ENCODE results near the gene ANGEL1.
A peak's percentile ranks its signal among the peaks of the same experiment; 100 is the strongest.

Gene ANGEL1, protein sequence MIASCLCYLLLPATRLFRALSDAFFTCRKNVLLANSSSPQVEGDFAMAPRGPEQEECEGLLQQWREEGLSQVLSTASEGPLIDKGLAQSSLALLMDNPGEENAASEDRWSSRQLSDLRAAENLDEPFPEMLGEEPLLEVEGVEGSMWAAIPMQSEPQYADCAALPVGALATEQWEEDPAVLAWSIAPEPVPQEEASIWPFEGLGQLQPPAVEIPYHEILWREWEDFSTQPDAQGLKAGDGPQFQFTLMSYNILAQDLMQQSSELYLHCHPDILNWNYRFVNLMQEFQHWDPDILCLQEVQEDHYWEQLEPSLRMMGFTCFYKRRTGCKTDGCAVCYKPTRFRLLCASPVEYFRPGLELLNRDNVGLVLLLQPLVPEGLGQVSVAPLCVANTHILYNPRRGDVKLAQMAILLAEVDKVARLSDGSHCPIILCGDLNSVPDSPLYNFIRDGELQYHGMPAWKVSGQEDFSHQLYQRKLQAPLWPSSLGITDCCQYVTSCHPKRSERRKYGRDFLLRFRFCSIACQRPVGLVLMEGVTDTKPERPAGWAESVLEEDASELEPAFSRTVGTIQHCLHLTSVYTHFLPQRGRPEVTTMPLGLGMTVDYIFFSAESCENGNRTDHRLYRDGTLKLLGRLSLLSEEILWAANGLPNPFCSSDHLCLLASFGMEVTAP

DNA sequence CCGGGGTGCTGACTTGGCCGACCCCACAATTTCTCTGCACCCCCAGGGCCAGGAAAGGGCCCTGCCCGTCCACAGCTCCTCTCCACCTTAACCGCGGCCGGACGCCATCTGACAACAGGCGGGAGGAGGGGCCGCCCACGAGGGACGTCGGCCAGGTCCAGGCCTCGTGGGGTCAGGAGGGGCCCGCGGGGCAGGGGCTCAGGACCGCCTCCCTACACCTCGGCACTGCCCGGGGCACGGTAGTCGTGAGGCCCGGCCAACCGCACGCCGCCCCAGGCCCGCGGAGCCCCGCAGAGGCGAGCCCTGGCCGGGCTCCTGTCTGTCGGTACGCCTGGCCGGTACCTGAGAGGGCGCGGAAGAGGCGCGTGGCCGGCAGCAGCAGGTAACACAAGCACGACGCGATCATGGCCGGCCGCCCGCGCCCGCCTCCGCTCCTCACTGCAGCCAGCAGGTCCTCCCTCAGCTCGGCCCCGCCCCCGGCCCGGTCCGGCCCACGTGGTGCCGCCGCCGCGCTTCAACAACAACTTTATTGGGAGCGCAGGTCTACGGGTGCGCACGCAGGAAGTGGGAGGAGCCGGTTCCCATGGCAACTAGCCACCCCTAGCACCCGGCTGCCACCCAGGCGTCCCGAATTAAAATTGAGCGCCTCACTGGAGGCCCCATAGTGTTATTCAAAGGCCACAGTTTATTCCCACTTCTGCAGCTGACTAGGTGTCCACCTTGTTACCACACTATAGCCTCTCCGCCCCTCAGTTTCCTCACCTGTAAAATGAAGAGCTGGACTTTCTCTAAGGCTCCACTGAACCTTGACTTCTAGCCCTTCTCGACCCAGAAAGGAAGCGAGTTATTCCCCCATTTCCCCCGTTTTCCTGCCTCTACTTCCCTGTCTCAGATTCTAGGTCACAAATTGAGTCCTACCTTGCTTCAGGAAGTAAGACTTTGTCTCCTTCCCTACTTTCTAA lies at the start of gene ANGEL1:
Gene ANGEL1 (minus strand): TSS at position 461 of the 962 bp plus-strand sequence. CDS start 55 bp downstream, at position 406.
- DNase-seq (ENCODE audit: low read depth in 2 of 2), result peak; percentile 95 to 98

- DNase-seq (ENCODE audit: low read depth in 2 of 2), result no peak
These were observed 49.0 kb upstream of the ANGEL1 start for GRCh38 chr14:76861574-76862255.

- DNase-seq (ENCODE audit: low read depth in 2 of 2), result no peak
These were observed 44.1 kb upstream of the ANGEL1 start for GRCh38 chr14:76856769-76857168.

DNA sequence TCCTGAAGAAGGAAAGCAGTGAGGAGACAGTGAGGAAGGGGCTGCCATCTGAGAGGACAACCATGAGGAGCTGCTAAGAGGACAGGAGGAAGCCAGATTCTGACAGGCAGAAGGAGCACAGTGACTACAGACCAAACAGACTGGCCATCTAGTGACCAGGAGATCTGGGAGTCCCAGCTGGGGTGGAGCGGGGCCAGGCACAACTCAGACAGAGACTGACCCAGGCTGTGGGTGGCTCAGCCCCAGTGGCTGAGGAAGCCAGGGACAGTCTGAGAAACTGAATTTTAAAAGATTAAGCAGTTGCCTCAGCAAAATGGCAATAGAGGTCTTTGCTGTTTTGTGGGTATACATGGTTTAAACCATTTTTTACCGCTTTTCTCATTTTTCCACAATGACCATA lies 42.4 kb upstream of the ANGEL1 start:
- DNase-seq (ENCODE audit: low read depth in 2 of 2), result no peak

DNA sequence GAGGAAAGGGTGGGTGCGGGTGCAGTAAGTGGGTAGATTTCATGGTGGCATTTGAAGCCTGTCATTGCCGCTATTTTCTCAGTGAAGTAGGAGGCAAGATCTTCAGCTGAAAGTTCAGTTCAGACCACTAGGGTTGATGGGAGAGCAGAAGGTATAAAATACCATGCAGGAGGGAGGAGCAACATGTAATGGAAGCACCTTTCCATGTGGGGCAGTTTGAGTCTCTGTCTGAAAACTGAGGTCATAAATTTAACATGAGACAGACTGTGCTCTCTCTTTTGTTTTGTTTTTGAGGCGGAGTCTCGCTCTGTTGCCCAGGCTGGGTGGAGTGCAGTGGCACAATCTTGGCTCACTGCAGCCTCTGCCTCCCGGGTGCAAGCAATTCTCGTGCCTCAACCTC lies 36.2 kb upstream of the ANGEL1 start:
- DNase-seq (ENCODE audit: low read depth in 2 of 2), result no peak

DNA sequence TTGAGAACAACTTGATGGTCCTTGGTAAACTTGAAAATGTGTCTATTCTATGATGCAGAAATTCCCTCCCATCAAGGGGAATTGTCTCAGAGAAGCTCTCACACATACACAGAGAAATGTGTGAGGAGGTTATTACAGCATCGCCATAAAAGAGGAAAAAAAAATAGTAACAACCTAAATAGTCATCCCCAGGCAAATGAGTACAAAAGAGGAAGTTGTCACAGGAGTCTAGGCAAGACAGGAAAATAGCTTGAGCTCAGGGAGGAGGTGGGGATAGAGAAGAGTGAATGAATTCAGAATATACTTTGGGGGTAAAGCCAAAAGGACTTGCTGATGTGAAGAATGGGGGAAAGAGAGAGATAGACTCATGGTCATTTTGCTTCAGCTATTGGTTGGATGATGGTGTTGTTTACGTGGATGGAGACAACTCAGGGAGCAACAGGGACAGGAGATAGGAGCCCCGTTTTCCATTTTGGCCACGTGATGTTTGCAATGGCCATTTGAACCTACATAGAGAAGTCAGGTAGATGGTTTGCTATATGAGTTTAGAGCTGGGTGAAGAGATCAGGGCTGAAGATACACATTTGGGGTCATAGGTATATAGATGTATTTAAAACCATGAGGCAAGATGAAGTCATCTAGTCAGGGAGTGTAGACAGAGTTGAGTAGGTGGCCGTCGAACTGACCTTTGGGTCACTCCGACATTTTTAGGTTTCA lies 33.8 kb upstream of the ANGEL1 start:
- DNase-seq (ENCODE audit: low read depth in 2 of 2), result no peak

GRCh38 chr14:76844223-76844622 lies 31.5 kb upstream of the ANGEL1 start:
- peak in 1 of 2 donors; percentile 5 for DNase-seq (ENCODE audit: low read depth in 2 of 2)

DNA sequence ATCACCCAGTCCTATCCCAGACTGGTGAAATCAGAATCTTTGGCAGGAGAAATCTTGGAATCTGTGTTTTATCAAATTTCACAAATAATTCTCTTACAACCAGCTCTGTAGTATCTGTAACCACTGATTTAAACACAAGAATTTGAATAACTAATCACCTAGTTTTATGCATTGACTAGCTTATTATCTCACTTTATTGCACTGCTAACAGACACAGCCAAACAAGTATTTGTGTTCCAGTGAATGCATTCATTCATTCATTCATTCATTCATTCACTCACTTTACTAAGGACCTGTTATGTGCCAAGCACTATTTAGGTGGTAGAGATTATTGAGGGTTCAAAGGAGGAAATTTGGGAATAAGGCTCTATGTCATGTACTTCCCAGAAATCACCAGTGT lies 29.7 kb upstream of the ANGEL1 start:
- DNase-seq (ENCODE audit: low read depth in 2 of 2), result no peak

GRCh38 chr14:76837524-76837923 lies 24.8 kb upstream of the ANGEL1 start:
- no peak for DNase-seq (ENCODE audit: low read depth in 2 of 2)

DNA sequence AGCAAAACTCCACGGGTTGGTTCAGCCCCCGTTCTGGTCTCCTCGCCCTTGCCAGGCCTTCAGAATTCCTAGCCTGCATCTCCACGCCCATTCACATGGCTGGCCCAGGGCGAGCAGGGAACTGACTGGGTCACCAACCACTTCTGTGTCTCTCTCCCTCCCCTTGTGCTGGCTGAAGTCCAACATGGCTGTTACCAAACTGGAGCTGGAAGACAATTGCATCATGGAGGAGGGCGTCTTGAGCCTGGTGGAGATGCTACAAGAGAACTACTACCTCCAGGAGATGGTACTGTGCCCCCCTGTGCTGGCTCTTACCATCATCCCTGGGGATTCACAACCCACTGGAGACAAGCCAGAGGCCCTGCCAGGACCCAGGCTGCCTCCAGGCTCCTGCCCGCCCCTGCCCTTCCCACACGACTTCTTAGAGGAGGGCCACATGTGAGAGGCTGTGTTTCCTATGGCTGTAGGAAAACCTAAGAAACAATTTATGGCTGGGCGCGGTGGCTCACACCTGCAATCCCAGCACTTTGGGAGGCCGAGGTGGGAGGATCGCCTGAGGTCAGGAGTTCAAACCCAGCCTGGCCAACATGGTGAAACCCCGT lies 23.4 kb upstream of the ANGEL1 start:
- no peak for DNase-seq (ENCODE audit: low read depth in 2 of 2)

GRCh38 chr14:76834241-76834661 lies 21.6 kb upstream of the ANGEL1 start:
- DNase-seq (ENCODE audit: low read depth in 2 of 2), result no peak

GRCh38 chr14:76833011-76833410 lies 20.3 kb upstream of the ANGEL1 start:
- DNase-seq (ENCODE audit: low read depth in 2 of 2), result no peak

DNA sequence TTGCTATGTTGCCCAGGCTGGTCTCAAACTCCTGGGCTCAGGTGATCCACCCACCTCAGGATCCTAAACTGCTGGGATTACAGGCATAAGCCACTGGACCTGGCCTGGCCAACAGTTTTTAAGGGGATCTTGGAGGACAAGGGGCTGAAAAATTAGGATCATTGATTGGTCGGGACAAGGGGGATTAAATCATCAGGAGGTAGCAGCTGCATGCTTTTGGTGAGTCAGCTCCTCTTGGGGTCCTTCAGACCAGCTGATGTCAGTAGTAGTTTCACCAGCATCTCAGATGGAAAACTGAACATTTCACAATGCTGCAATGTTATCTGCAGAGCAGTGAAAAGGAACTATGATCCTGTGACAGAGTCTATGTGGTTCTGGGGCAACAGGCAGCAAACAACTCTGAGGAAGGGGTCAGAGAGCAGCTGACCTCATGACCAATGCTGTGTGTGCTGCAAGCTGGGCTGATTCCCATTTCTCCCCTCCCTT lies 19.9 kb upstream of the ANGEL1 start:
- DNase-seq (ENCODE audit: low read depth in 2 of 2), result no peak

- DNase-seq (ENCODE audit: low read depth in 2 of 2), result no peak
These were observed 17.9 kb upstream of the ANGEL1 start for GRCh38 chr14:76830556-76830955.

DNA sequence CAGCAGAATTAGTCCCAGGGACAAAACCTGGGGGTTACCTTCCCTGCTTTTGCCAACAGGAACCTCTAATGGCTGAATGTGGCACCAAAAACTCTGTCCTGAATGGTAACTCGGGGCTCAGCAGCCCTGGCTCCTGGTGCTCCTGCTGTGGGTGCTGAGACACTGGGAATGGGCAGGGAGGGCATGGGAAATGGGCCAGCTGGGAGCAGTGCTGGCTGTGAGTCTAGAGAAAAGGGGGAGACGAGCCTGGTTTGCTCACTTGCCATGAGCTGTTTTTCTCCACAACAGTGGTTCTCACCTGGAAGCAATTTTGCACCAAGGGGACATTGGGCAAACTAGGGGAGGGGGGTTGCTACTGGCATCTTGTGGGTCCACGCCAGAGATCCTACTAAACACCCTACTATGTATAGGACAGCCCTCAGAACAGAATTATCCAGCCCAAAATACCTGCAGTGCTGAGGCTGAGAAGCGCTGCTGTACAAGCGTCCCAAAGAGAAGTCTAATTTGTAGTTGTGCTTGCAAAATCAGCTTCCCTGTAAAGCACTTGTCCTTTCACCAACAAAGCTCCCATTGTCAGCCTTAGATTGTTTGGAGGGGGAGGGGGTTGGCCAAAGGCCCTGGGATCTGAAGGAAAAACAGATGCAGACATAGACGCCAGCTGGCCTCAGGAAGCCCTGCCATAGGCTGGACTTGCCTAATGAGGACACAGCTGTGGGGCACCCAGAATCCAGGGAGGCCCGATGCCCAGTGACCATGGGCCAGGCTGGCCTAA lies 17.2 kb upstream of the ANGEL1 start:
- DNase-seq (ENCODE audit: low read depth in 2 of 2), result no peak

DNA sequence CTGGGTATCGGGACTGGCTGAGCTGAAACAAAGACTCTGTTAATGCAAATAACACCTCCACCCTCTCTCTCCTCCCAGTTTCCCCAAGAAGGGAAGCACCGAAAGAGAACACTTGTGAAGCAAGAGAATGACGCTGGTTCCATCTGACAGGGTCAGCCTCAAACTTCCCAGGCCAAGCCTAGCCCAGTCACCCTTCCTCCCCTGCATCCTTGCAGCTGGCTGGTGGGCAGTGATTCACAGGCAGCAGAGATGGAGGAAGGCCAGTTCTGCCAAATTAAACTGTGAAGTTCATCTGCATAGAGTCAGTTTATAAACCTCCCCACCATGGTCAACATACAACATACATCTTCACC lies 16.3 kb upstream of the ANGEL1 start:
- no peak for DNase-seq (ENCODE audit: low read depth in 2 of 2)

DNA sequence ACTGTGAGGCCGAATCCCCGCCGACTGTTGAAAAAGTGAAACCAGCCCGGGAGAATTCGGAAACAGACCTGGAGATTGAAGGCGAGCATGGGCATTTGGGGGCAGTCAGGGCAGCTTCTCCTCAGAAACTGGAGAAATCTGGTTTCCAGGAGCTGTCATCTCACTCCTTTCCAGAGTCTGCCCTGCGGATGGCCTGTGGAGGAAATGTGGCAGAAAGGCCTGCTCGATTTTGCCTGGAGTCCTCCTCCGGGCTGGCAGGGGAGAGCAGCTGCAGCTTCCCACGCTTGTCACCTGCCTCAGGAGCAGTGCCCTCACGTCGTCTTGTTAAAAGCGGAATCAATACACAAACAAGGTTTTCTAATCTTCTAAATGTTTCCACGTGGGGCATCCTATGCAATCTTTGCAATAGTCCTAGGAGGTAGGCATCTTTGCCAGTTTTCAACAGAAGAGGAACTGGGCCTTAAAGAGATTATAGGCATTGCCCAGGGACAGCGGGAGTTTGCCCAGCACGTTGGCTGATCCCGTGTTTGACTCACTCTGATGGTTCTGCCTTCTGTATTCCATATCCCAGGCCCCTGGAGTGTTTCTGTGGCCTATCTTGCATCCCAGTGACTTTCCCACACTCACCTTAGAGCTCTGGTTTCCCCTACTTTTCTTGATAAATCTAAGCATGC lies 15.8 kb upstream of the ANGEL1 start:
- DNase-seq (ENCODE audit: low read depth in 2 of 2), result no peak

DNA sequence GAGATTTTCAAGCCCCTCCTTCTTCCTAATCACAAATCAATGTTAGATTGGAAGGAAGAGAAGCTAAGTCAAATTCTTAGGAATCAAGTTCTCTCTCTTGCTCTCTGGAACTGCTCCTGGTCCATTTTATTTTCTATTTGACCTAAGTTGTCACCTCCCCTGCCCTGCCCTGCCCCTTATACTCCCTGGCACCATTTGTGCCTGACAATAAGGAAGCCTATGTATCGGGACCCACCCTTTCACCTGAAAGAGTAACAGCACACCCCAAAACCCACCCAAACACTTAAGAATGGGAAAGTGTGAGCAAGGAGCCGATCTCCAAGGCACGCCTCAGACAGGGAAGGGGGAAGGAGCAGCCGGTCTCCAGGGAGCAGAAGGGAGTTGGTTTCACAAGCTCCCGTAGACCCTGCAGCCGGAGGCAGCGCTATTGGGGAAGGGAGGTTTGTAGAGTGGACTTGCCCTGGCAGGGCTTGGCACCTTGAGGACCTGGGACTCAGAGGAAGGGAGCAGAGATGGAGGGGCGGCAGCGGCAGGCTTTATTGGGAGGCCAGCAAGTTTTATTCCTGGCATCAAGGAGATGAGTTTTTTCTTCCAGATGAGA lies 15.1 kb upstream of the ANGEL1 start:
- no peak for DNase-seq (ENCODE audit: low read depth in 2 of 2)

GRCh38 chr14:76826122-76826521 lies 13.4 kb upstream of the ANGEL1 start, which contains the start of gene LRRC74A:
LRRC74A (plus strand) TSS chr14:76826408; CDS start chr14:76826698, 290 bp downstream.
- no peak for DNase-seq (ENCODE audit: low read depth in 2 of 2)
